HG03575 (cell line): ENCODE data around the gene TACR1.
"Not testable (repeated sequence)": the region's sequence is repeated elsewhere in the genome, so short reads cannot be mapped to it uniquely, and the experiment has no call there.

Experiments
- ATAC-seq: cut with Tn5 transposase; IDR thresholded peaks from one replicate; pipeline ENCODE4 v1.9.1; 2021; ENCODE audit not compliant: unreplicated experiment, insufficient number of reproducible peaks, low FRiP score; ENCODE audit errors: extremely low read depth

Gene TACR1

DNA sequence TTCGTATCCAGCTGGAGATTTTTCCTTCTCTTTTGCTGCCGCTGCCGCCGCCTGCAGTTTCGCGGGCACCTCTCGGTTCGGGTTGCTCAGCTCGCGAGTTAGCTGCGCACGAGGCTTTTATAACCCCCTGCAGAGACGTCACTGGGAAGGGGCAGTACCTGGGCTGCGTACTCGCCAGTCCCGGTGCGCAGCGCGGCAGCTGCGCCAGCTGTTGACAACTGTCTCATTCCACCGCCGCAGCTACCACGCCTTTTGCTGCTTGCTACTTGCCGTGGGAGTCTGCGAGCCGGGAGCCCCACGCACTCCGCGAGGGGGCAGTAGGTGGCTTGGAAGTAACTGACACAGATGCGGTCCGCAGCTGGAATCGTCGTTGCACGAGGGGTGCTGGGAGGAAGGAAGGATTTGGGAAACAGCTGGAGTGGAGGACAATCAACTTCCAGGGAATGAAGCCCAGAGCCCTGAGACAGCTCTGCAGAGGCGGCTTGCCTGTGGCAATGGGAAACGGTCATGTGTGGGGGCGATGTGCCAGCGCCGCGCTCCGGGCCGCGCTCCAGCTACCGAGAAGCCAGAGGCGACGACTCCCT lies at the start of gene TACR1:
TSS of gene TACR1 (minus strand) at position 93 of the 584 bp plus-strand sequence. CDS start 586 bp downstream, outside the sequence.
- ATAC-seq = no peak

DNA sequence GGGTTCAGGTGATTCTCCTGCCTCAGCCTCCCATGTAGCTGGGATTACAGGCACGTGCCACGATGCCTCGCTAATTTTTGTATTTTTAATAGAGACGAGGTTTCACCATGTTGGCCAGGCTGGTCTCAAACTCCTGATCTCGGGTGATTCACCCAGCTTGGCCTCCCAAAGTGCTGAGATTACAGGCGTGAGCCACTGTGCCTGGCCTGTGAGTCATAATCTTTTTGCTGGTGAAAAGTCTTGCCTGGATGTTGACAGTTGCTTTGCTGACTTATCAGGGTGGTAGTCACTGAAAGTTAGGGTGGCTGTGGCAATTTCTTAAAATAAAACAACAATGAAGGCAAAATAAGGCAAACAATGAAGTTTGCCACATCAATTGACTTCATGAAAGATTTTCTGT lies 49.3 kb upstream of the TACR1 start:
- not testable (repeated sequence) for ATAC-seq

DNA sequence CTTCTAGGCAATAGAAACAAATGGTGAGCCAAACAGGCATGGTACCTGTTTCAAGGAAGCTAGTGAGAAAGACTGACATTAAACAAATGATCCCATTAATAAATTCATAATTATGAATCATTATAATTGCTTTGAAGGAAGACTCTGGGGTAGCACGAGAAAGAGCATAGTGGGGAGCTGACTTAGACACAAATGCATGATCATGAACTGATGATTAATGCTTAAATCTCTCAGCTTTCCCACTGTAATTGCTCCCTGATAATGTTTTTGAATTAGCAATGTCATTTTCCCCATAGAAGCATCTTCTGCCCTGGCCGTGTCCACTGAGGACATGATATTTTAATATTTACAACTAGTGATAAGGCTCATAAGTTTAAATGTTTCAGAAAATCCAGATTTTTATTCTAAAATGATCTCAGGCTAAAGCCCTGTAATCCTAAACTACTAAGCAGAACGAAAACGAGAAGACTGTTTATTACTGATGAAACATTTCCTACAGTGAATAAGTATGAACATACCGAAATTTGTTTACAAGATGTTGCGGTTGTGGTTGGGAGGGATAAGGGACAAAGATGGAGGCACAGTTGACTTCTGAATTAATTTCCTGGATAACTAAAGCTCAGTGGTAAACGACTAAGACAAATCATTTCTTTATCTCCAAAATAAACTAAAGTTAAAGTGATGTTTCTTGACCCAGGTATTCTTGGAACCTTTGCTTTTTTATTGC lies 47.3 kb upstream of the TACR1 start:
- no peak for ATAC-seq

DNA sequence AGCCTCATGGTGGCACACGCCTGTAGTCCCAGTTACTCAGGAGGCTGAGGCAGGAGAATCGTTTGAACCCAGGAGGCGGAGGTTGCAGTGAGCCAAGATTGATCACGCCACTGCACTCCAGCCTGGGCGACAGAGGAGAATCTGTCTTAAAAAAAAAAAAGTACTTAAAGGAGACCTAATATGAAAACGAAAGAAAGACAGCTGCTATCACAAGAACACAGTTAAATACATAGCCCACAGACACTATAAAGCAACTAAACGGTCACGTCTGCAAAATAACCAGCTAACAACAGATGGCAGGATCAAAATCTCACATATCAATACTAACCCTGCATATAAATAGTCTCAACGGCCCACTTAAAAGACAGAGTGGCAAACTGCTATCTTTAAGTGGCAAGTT lies 43.9 kb upstream of the TACR1 start:
- ATAC-seq = no peak

DNA sequence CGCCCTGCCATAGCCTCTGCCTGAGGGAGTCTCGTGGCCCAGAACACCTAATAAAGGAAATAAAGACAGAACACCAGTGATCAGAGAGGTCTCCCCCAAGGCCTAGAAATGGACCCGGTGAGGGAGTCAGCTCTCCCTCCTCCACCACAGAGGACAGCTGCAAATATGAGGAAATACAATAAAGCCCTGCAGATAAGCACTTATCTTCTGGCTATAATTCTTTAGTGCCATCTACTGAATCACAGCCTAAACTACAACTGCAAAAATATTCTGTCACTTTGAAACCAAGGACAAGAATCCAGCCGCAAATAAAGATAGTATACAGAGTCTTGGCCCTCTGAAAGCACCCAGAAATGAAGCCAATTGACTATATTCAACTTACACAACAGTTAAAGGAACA lies 42.4 kb upstream of the TACR1 start:
- no peak for ATAC-seq

- no peak for ATAC-seq
Observed at GRCh38 chr2:75238670-75239330, 39.5 kb upstream of the TACR1 start.

DNA sequence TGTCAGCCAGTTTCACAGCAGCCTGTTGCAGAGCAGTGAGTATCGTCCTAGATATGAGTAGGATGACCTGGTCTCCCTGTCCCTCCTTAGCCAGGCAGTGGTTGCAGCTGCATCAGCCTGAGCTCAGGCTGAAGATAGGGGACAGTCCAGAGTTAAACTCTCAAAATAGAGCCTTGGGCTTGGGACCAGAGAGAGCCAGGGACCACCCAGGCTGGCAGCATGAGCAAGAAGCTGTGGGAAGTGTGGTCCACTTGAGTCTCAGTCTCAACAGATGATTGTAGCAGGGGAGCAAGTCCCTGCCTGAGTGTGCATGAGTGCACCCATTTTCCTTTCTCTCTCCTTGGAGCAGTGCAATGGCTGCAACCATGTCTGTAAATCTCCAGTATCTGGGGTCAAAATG lies 38.0 kb upstream of the TACR1 start:
- ATAC-seq = no peak

- no peak for ATAC-seq
Observed at GRCh38 chr2:75233965-75234364, 34.6 kb upstream of the TACR1 start.

DNA sequence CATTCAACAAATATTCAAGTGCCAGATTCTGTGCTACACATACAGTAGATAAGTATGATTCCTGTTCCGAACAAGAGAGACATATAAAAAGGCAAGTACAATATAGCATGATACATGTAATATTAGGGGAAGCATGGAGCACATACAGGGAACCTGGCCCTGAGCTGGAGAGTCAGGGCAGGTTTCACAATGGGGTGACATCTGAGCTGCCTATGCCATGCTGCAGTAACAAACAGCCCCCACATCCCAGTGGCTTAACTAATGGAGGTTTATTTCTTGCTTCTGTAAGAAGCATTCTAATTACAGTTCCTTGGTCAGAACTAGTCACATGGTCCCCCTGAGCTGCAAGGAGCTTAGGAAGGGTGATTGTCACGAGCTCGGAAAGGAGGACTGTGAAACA lies 27.3 kb upstream of the TACR1 start:
- ATAC-seq = no peak

GRCh38 chr2:75226099-75226498 lies 26.8 kb upstream of the TACR1 start:
- no peak for ATAC-seq

DNA sequence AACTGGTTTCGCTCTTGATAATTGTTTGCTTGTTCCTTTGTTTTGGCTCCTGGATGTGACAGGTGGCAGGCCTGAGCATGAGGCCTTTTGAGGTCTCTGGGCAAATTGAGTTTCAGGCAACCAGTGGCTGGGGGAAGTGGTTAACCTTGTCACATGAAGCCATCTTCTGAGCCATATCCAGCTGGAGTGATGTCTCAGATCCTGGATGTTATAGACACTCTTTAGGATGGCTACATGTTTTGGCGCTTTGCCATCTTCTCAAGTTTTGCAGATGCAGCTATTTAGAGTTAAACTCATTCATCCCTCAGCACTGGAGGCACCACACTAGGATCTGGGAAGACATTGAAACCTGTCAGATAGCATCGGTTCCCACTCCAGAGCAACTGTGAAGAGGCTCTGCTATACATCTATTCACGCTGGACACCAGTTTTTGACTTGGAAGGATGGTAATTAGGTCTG lies 25.3 kb upstream of the TACR1 start:
- no peak for ATAC-seq

DNA sequence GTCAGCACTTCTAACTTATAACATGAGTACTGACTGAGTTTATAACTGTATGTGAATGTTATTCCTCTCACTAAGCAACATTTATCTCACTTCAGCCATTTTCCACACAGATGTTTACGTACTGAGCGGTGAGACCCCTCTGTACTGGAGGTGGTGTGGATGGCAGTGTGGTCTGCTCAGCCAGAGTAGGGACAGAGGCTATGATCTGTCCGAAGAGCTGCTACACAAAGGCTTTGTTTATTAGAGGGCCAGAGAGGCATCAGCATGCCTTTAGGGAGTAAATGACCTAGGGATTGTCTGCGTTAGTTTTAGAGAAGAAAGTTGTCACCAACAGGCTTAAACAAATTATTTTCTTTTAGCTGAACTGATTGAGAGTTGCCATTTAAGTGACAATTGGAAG lies 23.2 kb upstream of the TACR1 start:
- ATAC-seq = no peak

DNA sequence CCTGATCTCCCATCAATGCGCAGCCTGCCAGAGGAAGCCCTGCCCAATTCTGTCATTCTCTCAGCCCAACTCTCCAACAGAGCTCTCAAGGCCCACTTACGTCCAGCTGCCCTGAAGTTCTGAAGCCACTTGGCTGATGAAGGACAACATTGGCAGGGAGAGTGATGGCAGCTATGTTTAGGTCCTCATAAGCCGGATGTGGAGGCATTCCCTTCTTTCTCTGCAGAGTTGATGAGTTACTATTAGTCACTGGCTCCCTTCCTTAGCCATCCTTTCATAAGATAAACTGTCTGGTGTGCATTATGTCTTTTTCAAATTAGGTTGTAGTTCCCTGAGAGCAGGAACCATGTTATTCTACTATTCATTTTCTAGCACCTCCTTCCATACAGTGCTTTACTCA lies 22.5 kb upstream of the TACR1 start:
- no peak for ATAC-seq

GRCh38 chr2:75219213-75219612 lies 19.9 kb upstream of the TACR1 start:
- ATAC-seq = not testable (repeated sequence)

DNA sequence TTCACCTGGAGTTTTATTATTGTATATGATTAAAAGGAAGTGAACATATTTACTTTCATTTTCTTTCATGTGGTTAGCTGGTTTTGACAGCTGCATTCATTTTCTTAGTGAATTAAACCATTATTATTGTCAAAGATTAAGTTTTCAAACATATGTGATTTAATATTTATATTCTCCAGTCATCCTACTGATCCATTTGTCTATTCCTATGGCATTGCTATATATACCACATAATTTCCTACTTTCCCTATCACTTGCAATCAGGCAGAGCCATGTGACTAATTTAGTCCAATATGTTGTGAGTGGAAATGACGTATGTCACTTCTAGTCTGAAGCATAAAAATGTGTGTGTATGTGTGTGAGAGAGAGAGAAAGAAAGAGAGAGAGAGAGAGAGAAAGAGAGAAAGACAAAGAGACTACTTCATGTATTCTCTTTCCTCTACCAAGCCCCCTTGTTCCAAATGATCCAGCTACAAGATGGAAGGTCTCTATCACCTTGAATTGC lies 12.0 kb upstream of the TACR1 start:
- no peak for ATAC-seq

DNA sequence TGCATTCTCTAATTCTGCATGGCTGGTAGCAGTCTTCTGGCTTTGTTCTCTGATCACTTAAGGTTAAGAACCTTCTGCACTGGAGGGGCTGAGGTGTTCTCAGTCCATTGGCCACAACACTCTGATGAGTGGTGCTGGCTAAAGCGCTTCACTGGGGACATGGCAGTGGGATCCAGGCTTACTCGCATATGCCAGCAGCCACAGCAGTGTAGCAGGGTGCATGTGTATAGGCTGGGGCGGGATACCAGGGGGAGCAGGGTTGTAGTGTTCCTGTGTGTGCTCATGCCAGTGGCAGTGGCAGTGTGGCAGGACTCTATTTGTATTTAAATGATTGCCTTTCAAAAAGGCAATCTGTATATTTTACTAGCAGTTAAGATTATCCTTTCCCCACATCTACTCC lies 11.1 kb upstream of the TACR1 start:
- no peak for ATAC-seq

DNA sequence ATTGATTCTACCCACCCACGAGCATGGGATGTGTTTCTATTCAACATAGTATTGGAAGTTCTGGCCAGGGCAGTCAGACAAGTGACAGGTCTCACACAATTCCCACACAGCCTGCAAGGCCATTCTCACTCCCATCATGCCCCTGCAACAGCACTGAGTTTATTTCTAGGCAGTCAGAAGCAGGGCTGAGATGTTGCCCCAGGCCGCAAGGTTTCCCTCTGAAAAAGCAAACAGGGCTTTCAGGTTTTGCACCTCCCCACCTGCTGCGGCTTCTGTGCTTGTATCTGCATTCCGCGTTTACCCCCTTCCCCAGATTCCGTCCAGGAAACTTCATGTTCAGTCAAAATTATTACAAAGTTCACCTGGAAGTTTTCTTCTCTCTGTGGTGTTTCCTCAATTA lies 9.4 kb upstream of the TACR1 start:
- no peak for ATAC-seq

- no peak for ATAC-seq
Observed at GRCh38 chr2:75204833-75205232, 5.5 kb upstream of the TACR1 start.

DNA sequence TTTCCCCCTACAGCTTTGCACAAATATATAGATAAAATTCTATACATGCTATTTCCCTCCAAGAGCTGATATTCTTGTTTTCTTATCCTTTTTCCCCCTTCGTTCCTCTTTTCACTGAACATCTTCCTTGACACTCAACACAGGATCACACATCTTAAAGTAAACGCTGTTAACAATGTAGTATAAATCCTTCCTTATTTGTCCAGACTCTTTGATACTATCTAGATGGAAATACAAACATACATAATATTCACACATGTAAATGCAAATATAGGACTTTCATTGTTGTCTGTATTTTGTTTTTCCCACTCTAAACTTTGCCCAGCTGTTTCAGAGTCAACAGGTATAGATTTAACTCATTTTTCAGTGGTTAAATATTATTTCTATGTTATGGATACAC lies 3.0 kb upstream of the TACR1 start:
- ATAC-seq = no peak
